ENCODE results near the gene FGD5. TPM values are rescaled to one million over a fixed set of nuclear protein-coding genes. Genes with fewer than 3 reads are reported as not detected.
A peak's percentile ranks its signal among the peaks of the same experiment; 100 is the strongest.

The FGD5 gene
- total RNA-seq, 1 donor from 2014 or later, result 3.2 TPM

DNA sequence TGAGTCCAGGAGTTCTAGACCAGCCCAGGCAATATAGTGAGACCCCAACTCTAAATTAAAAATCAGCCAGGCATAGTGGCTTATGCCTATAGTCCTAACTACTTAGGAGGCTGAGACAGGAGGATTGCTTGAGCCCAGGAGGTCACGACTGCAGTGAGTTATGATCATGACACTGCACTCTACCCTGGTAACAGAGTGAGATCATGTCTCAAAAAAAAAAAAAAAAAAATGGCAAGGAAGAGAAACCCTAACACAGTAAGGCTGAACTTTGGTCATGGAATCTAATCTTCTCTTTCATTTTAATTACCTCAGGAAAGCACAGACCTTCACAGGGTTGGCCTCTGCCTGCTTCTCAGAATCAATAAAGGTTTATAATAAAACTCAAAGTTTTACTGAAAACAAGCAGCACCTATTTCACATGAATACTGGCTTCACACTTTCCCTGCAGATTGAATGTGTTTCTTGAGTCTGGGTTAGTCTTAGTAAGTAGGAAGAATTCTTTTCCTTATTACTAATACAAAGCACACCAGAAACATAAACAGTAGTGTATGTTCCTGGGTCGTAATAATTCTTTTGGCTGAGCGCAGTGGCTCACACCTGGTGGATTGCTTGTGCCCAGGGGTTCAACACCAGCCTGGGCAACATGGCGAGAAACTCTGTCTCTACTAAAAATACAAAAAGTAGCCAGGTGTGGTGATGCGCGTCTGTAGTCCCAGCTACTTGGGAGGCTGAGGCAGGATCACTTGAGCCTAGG lies 117.0 kb downstream of the FGD5 start:
- H3K4me1 Mint-ChIP-seq, result peaks cover 22% of the 10 kb centered on the region
- H3K36me3 Mint-ChIP-seq, result no peaks in the 10 kb centered on the region
- H3K4me3 Mint-ChIP-seq, result no peak overlapping the region
- TF ChIP-seq, protein P1, sequence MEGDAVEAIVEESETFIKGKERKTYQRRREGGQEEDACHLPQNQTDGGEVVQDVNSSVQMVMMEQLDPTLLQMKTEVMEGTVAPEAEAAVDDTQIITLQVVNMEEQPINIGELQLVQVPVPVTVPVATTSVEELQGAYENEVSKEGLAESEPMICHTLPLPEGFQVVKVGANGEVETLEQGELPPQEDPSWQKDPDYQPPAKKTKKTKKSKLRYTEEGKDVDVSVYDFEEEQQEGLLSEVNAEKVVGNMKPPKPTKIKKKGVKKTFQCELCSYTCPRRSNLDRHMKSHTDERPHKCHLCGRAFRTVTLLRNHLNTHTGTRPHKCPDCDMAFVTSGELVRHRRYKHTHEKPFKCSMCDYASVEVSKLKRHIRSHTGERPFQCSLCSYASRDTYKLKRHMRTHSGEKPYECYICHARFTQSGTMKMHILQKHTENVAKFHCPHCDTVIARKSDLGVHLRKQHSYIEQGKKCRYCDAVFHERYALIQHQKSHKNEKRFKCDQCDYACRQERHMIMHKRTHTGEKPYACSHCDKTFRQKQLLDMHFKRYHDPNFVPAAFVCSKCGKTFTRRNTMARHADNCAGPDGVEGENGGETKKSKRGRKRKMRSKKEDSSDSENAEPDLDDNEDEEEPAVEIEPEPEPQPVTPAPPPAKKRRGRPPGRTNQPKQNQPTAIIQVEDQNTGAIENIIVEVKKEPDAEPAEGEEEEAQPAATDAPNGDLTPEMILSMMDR (IDR thresholded peaks at IDR 0.05; ENCODE audit: unreplicated experiment), result no peak
- DNase-seq (ENCODE audit: low spot score in 2 of 2, unreplicated experiment in 2 of 2), result no peak
- no peaks in the 10 kb centered on the region for H3K27me3 Mint-ChIP-seq (ENCODE audit: low read depth)
- H3K9me3 Mint-ChIP-seq, result peaks cover 3% of the 10 kb centered on the region
- H3K27ac Mint-ChIP-seq, result no peak overlapping the region

DNA sequence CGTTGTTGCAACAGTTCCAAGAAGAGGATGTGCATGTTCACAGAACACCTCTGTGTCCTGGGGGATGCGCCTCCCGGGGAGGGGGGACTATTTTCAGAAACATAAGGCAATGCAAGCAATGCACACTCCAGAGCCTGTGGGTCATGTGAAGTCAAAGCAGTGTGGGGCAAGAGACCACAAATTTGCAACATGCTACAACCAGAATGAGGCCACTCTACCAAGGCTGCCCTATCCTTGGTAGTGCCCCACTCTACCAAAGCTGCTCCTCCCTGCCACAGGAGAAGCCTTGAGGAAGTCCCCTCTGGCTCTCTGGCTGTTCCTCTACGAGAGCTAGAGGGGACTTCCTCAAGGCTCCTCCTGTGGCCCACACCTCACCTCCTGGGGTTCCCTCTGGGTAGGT lies 120.2 kb downstream of the FGD5 start:
- no peaks in the 10 kb centered on the region for H3K27me3 Mint-ChIP-seq (ENCODE audit: low read depth)
- no peak for DNase-seq (ENCODE audit: low spot score in 2 of 2, unreplicated experiment in 2 of 2)
- TF ChIP-seq, protein P1 (IDR thresholded peaks at IDR 0.05; ENCODE audit: unreplicated experiment), result no peak
- H3K4me1 Mint-ChIP-seq, result peaks cover 16% of the 10 kb centered on the region
- peaks cover 3% of the 10 kb centered on the region for H3K36me3 Mint-ChIP-seq
- no peak overlapping the region for H3K4me3 Mint-ChIP-seq
- no peaks in the 10 kb centered on the region for H3K9me3 Mint-ChIP-seq
- H3K27ac Mint-ChIP-seq, result no peak overlapping the region

DNA sequence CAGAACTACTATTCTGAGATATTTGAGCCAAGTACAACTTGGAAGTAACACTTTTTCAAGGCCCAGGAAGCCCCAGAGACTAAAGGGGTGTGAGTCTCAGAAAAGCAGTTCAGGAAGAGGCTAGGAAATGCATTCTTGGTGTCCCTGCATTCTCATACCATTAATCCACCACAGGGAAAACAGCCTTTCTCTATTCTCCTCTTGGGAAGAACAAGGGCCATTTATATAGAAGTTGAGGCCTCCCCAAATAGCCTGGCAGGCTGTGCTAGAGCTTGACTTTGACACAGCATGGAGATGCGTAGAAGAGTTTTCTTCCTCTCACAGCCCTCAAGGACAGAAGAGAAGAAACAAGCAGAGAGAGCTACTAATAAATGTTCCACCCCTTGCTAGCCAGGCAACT lies 123.1 kb downstream of the FGD5 start:
- H3K4me3 Mint-ChIP-seq, result no peak overlapping the region
- H3K27ac Mint-ChIP-seq, result no peak overlapping the region
- H3K9me3 Mint-ChIP-seq, result no peaks in the 10 kb centered on the region
- no peaks in the 10 kb centered on the region for H3K27me3 Mint-ChIP-seq (ENCODE audit: low read depth)
- H3K36me3 Mint-ChIP-seq, result peaks cover 11% of the 10 kb centered on the region
- TF ChIP-seq, protein P1 (IDR thresholded peaks at IDR 0.05; ENCODE audit: unreplicated experiment), result no peak
- H3K4me1 Mint-ChIP-seq, result peaks cover 20% of the 10 kb centered on the region
- no peak for DNase-seq (ENCODE audit: low spot score in 2 of 2, unreplicated experiment in 2 of 2)

DNA sequence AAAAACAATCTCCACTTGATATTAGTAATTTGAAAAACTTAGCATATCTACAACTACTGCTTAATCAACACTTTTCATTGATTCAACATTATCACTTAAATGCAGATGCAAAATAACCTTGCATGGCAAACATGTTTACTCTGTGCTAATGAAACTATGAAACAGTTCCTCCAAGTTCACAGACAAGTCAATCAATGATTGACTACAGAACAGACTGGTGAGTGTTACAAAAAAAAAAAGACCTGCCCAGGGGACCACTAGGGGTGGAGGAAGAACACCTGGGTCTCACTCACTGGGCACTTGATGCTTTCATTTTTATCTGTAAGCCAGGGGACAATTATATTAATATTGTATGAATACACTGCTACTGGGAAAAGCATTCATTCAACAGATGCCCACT lies 124.3 kb downstream of the FGD5 start:
- no peaks in the 10 kb centered on the region for H3K9me3 Mint-ChIP-seq
- H3K36me3 Mint-ChIP-seq, result peaks cover 11% of the 10 kb centered on the region
- no peak for DNase-seq (ENCODE audit: low spot score in 2 of 2, unreplicated experiment in 2 of 2)
- no peak overlapping the region for H3K27ac Mint-ChIP-seq
- H3K27me3 Mint-ChIP-seq (ENCODE audit: low read depth), result no peaks in the 10 kb centered on the region
- H3K4me3 Mint-ChIP-seq, result no peak overlapping the region
- H3K4me1 Mint-ChIP-seq, result peaks cover 20% of the 10 kb centered on the region
- TF ChIP-seq, protein P1 (IDR thresholded peaks at IDR 0.05; ENCODE audit: unreplicated experiment), result no peak

DNA sequence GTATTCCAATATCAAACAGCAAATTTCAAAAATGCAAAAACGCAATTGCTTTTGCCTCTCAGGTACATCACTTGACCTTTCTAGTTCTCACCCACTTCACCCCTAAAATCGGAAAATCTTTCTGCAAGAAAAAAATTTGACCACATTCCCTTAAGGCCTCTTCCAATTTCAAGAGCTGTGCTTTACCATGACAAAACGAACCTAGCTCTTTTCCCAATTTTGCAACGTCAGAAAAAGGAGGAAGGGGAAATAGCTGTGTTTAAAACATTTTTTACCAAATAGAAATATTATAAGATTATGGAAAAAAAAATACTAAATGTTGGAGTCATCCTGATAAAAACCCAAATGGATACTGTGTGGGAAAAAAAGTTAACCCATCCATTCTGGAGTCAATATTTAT lies 127.5 kb downstream of the FGD5 start:
- H3K9me3 Mint-ChIP-seq, result no peaks in the 10 kb centered on the region
- H3K36me3 Mint-ChIP-seq, result peaks cover 11% of the 10 kb centered on the region
- DNase-seq (ENCODE audit: low spot score in 2 of 2, unreplicated experiment in 2 of 2), result no peak
- H3K4me3 Mint-ChIP-seq, result peak overlapping the region; percentile 89
- TF ChIP-seq, protein P1 (IDR thresholded peaks at IDR 0.05; ENCODE audit: unreplicated experiment), result no peak
- peaks cover 41% of the 10 kb centered on the region for H3K4me1 Mint-ChIP-seq
- H3K27ac Mint-ChIP-seq, result peak overlapping the region; percentile 97
- no peaks in the 10 kb centered on the region for H3K27me3 Mint-ChIP-seq (ENCODE audit: low read depth)
